Activated T-helper 17 cell treated with anti-CD3 and anti-CD28 coated beads, Interleukin-2, amount 50 U/mL, for 72 hours (primary cell): ENCODE results near the gene DGKK. TPM values are rescaled to one million over a fixed set of nuclear protein-coding genes. Genes with fewer than 3 reads are reported as not detected.
A peak's percentile ranks its signal among the peaks of the same experiment; 100 is the strongest.

ENCODE experiments used
- ATAC-seq: fragments of 150-1000 bp; cut with Tn5 transposase; replicated peaks from 2 replicates; pipeline ENCODE4 v1.10.0; 2021; ENCODE audit warnings: mild to moderate bottlenecking, moderate library complexity
- H3K27ac Mint-ChIP-seq: one replicate; pipeline ENCODE4 v1.8.0; 2022; ENCODE audit warnings: mixed read lengths
- H3K27me3 Mint-ChIP-seq: one replicate; pipeline ENCODE4 v1.8.0; 2022; ENCODE audit warnings: mixed read lengths
- H3K36me3 Mint-ChIP-seq: one replicate; pipeline ENCODE4 v1.8.0; 2022; ENCODE audit warnings: low read depth, mild to moderate bottlenecking, mixed read lengths
- H3K4me1 Mint-ChIP-seq: one replicate; pipeline ENCODE4 v1.8.0; 2022; ENCODE audit warnings: mixed read lengths
- H3K4me3 Mint-ChIP-seq: one replicate; pipeline ENCODE4 v1.8.0; 2022; ENCODE audit warnings: mild to moderate bottlenecking, mixed read lengths
- H3K9me3 Mint-ChIP-seq: one replicate; pipeline ENCODE4 v1.8.0; 2022; ENCODE audit warnings: mixed read lengths
- total RNA-seq, 2 donors: library from RNA; stranded (reverse); gene quantifications; one replicate each; pipeline ENCODE4 v1.2.3, GENCODE V29; 2022

The DGKK gene, protein sequence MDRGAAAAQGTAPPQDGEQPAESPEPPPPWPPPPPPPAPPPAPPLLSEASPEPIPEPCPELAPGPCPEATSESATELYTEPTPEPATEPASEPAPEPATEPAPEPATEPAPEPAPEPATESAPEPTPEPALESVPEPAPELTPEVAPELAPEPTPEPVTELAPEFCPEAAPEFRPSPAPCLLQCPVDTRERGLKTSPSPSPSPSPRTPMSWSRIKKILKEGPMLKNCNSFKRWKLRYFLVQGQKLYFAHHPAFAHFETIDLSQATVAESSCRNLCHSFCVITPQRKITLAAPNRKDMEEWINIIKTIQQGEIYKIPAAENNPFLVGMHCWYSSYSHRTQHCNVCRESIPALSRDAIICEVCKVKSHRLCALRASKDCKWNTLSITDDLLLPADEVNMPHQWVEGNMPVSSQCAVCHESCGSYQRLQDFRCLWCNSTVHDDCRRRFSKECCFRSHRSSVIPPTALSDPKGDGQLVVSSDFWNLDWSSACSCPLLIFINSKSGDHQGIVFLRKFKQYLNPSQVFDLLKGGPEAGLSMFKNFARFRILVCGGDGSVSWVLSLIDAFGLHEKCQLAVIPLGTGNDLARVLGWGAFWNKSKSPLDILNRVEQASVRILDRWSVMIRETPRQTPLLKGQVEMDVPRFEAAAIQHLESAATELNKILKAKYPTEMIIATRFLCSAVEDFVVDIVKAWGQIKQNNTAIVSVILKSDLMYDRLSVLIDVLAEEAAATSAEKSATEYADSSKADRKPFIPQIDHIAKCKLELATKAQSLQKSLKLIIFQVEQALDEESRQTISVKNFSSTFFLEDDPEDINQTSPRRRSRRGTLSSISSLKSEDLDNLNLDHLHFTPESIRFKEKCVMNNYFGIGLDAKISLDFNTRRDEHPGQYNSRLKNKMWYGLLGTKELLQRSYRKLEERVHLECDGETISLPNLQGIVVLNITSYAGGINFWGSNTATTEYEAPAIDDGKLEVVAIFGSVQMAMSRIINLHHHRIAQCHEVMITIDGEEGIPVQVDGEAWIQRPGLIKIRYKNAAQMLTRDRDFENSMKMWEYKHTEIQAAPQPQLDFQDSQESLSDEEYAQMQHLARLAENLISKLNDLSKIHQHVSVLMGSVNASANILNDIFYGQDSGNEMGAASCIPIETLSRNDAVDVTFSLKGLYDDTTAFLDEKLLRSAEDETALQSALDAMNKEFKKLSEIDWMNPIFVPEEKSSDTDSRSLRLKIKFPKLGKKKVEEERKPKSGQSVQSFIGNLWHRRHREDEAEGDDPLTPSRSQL
- not detected for total RNA-seq

- Mint-ChIP-seq H3K27ac (no peak within 1 kb of the TSS), H3K36me3 (no peaks in the 10 kb centered on the region), H3K27me3 (peaks cover 31% of the 10 kb centered on the region), H3K9me3 (no peaks in the 10 kb centered on the region), H3K4me1 (peaks cover 7% of the 10 kb centered on the region), H3K4me3 (peak within 1 kb of the TSS; percentile 25)
- ATAC-seq, result no peak
Measured at GRCh38 chrX:50470103-50471031, at the start of gene DGKK. DGKK (minus strand) TSS chrX:50470825; CDS start chrX:50470678, 147 bp downstream.

- H3K27me3 Mint-ChIP-seq, result peaks cover 7% of the 10 kb centered on the region
Measured at GRCh38 chrX:50514811-50515210, 44.2 kb upstream of the DGKK start.

DNA sequence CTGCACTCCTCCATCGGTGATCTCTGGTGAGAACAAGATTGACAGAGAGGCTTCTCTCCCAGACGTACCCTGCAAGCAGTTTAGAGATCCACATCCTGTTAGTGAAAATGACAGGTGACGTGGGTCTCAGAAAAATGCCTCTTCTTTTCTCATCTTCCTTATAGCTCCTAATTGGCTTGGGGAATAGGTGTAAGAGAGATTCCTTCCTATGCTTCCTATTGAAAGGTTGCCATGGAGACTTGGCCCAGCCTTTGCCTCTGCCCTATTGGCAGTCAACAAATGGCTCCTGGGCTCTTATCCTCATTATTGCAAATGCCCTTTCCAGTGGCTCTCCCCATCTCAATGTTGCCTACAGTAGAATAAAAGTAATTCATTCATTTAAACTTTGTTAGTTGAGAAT lies 26.5 kb upstream of the DGKK start:
- no peaks in the 10 kb centered on the region for H3K4me1 Mint-ChIP-seq
- ATAC-seq, result no peak
- no peaks in the 10 kb centered on the region for H3K36me3 Mint-ChIP-seq
- H3K9me3 Mint-ChIP-seq, result no peaks in the 10 kb centered on the region
- H3K27ac Mint-ChIP-seq, result no peak overlapping the region
- H3K27me3 Mint-ChIP-seq, result peaks cover 10% of the 10 kb centered on the region
- no peak overlapping the region for H3K4me3 Mint-ChIP-seq

More at GRCh38 chrX:50514811-50515210, 44.2 kb upstream of the DGKK start:
- H3K27ac Mint-ChIP-seq, result no peak overlapping the region
- H3K4me3 Mint-ChIP-seq, result no peak overlapping the region
- H3K9me3 Mint-ChIP-seq, result peaks cover 4% of the 10 kb centered on the region
- H3K4me1 Mint-ChIP-seq, result no peaks in the 10 kb centered on the region
- H3K36me3 Mint-ChIP-seq, result no peaks in the 10 kb centered on the region
- no peak for ATAC-seq

GRCh38 chrX:50495616-50496015 lies 25.0 kb upstream of the DGKK start:
- H3K36me3 Mint-ChIP-seq, result no peaks in the 10 kb centered on the region
- H3K27me3 Mint-ChIP-seq, result peaks cover 10% of the 10 kb centered on the region
- H3K9me3 Mint-ChIP-seq, result no peaks in the 10 kb centered on the region
- no peaks in the 10 kb centered on the region for H3K4me1 Mint-ChIP-seq
- no peak for ATAC-seq
- H3K27ac Mint-ChIP-seq, result no peak overlapping the region
- H3K4me3 Mint-ChIP-seq, result no peak overlapping the region

DNA sequence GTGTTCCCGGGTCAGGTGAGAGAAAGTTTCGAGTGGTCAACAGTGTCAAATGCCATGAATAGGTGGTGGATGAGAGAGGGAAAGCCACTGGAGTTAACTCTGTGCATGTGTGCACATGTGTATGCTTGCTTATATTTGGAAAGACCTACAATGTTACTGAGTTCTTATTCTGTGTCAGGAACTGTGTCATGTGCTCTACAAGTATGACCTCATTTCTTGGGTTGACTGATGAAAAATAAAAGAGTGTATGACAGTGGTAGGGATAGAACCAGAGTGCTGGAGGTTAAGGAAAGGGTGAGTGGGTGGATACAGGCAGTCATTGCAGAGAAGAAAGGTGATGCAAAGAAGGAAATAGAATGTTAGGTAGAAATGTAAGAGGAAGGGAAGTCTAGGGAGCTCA lies 22.1 kb upstream of the DGKK start:
- ATAC-seq, result no peak
- Mint-ChIP-seq H3K4me3 (no peak overlapping the region), H3K9me3 (no peaks in the 10 kb centered on the region), H3K36me3 (no peaks in the 10 kb centered on the region), H3K27ac (no peak overlapping the region), H3K27me3 (peaks cover 5% of the 10 kb centered on the region), H3K4me1 (no peaks in the 10 kb centered on the region)

DNA sequence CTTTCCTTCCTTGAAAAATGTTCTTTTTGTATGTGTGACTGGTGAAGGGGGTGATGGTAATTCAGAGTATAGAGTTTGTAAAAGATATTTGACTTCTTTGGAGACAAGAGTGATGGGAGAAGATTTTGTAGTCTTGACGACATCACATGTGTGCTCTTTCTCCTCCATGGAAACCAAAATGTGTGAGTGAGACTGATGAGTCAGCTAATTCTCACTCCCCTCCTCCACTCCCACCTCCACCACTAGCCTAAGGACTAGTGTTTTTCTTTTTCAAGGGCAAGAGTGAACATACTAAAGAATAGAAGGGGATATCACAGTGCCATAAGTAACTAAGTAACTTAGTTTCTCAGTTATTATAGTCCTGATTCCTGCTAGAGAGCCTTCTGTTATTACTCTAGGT lies 14.0 kb upstream of the DGKK start:
- Mint-ChIP-seq H3K4me3 (no peak overlapping the region), H3K36me3 (no peaks in the 10 kb centered on the region), H3K9me3 (no peaks in the 10 kb centered on the region), H3K4me1 (no peaks in the 10 kb centered on the region), H3K27me3 (peaks cover 8% of the 10 kb centered on the region), H3K27ac (no peak overlapping the region)
- no peak for ATAC-seq

GRCh38 chrX:50483283-50483682 lies 12.7 kb upstream of the DGKK start:
- no peak overlapping the region for H3K27ac Mint-ChIP-seq
- no peaks in the 10 kb centered on the region for H3K4me1 Mint-ChIP-seq
- peaks cover 12% of the 10 kb centered on the region for H3K27me3 Mint-ChIP-seq
- H3K36me3 Mint-ChIP-seq, result no peaks in the 10 kb centered on the region
- no peak for ATAC-seq
- no peaks in the 10 kb centered on the region for H3K9me3 Mint-ChIP-seq
- no peak overlapping the region for H3K4me3 Mint-ChIP-seq

- Mint-ChIP-seq H3K27me3 (peaks cover 28% of the 10 kb centered on the region), H3K27ac (no peak overlapping the region), H3K4me3 (no peak overlapping the region), H3K9me3 (no peaks in the 10 kb centered on the region), H3K36me3 (no peaks in the 10 kb centered on the region), H3K4me1 (peaks cover 7% of the 10 kb centered on the region)
- no peak for ATAC-seq
Measured at GRCh38 chrX:50475208-50475607, 4.6 kb upstream of the DGKK start.

- Mint-ChIP-seq H3K4me3 (peak overlapping the region; percentile 25), H3K27me3 (peaks cover 37% of the 10 kb centered on the region), H3K27ac (no peak overlapping the region), H3K4me1 (peaks cover 7% of the 10 kb centered on the region), H3K36me3 (no peaks in the 10 kb centered on the region), H3K9me3 (no peaks in the 10 kb centered on the region)
- no peak for ATAC-seq
Measured at GRCh38 chrX:50471390-50471789, 765 bp upstream of the DGKK start.

DNA sequence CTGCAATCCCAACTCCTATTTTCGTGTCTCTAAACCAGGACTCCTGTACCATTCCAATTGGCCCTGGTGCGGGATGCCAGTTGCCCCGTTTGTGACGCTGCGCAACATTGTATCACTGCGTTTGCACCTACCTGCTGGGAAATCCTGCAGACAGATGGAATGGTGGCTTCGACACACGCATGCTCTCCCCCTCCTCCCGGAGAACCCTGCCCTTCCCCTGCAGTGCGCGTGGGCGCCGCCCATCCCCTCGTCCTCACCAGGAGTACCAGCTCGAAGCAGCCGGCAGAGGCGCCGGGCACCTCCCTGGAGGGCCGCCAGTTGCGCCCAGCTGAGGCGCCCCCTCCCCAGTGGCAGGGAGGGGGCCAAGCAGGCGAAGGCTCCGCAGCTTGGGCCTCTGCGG lies 1.4 kb downstream of the DGKK start:
- no peaks in the 10 kb centered on the region for H3K9me3 Mint-ChIP-seq
- no peaks in the 10 kb centered on the region for H3K36me3 Mint-ChIP-seq
- peaks cover 26% of the 10 kb centered on the region for H3K27me3 Mint-ChIP-seq
- no peak overlapping the region for H3K4me3 Mint-ChIP-seq
- H3K4me1 Mint-ChIP-seq, result peaks cover 7% of the 10 kb centered on the region
- no peak overlapping the region for H3K27ac Mint-ChIP-seq
- ATAC-seq, result no peak

GRCh38 chrX:50459615-50460014 lies 11.0 kb downstream of the DGKK start:
- Mint-ChIP-seq H3K27me3 (no peaks in the 10 kb centered on the region), H3K4me3 (no peak overlapping the region), H3K27ac (no peak overlapping the region), H3K9me3 (no peaks in the 10 kb centered on the region), H3K4me1 (no peaks in the 10 kb centered on the region), H3K36me3 (no peaks in the 10 kb centered on the region)
- no peak for ATAC-seq

- H3K36me3 Mint-ChIP-seq, result no peaks in the 10 kb centered on the region
- ATAC-seq, result no peak
- H3K27me3 Mint-ChIP-seq, result no peaks in the 10 kb centered on the region
- H3K4me3 Mint-ChIP-seq, result no peak overlapping the region
- H3K4me1 Mint-ChIP-seq, result no peaks in the 10 kb centered on the region
- H3K27ac Mint-ChIP-seq, result no peak overlapping the region
- H3K9me3 Mint-ChIP-seq, result no peaks in the 10 kb centered on the region
Measured at GRCh38 chrX:50458483-50458882, 12.1 kb downstream of the DGKK start.

- H3K27ac Mint-ChIP-seq, result no peak overlapping the region
Measured at GRCh38 chrX:50456712-50457484, 13.7 kb downstream of the DGKK start.

More at GRCh38 chrX:50456712-50457484, 13.7 kb downstream of the DGKK start:
- H3K36me3 Mint-ChIP-seq, result no peaks in the 10 kb centered on the region
- H3K9me3 Mint-ChIP-seq, result no peaks in the 10 kb centered on the region
- no peaks in the 10 kb centered on the region for H3K27me3 Mint-ChIP-seq
- ATAC-seq, result no peak
- no peaks in the 10 kb centered on the region for H3K4me1 Mint-ChIP-seq
- H3K4me3 Mint-ChIP-seq, result no peak overlapping the region
